ENCODE measurements around the gene LARP6.

The LARP6 gene

GRCh38 chr15:70788114-70789049, 65.6 kb downstream of the LARP6 start:
- Histone ChIP-seq H3K27ac (ENCODE audit: low read length) (no peak overlapping the region), H3K27me3 (ENCODE audit: low read depth, low read length) (no peaks in the 10 kb centered on the region), H3K4me3 (ENCODE audit: low read depth in 1 of 2, low read length in 2 of 2) (no peak overlapping the region), H3K9me3 (ENCODE audit: control insufficient read depth in 1 of 2, low read length in 2 of 2) (no peaks in the 10 kb centered on the region), H3K36me3 (ENCODE audit: control insufficient read depth in 1 of 2, insufficient read depth in 2 of 2, low read length in 2 of 2) (no peaks in the 10 kb centered on the region), H3K4me1 (ENCODE audit: control insufficient read depth in 1 of 2, insufficient read depth in 2 of 2, low read length in 2 of 2) (no peaks in the 10 kb centered on the region)

- Histone ChIP-seq H3K4me1 (ENCODE audit: control insufficient read depth in 1 of 2, insufficient read depth in 2 of 2, low read length in 2 of 2) (no peaks in the 10 kb centered on the region), H3K36me3 (ENCODE audit: control insufficient read depth in 1 of 2, insufficient read depth in 2 of 2, low read length in 2 of 2) (no peaks in the 10 kb centered on the region), H3K27ac (ENCODE audit: low read length) (no peak overlapping the region), H3K4me3 (ENCODE audit: low read depth in 1 of 2, low read length in 2 of 2) (no peak overlapping the region), H3K9me3 (ENCODE audit: control insufficient read depth in 1 of 2, low read length in 2 of 2) (no peaks in the 10 kb centered on the region), H3K27me3 (ENCODE audit: low read depth, low read length) (no peaks in the 10 kb centered on the region)
Observed at GRCh38 chr15:70786996-70787395, 67.0 kb downstream of the LARP6 start.

- H3K36me3 ChIP-seq (ENCODE audit: control insufficient read depth in 1 of 2, insufficient read depth in 2 of 2, low read length in 2 of 2): no peaks in the 10 kb centered on the region
- H3K9me3 ChIP-seq (ENCODE audit: control insufficient read depth in 1 of 2, low read length in 2 of 2): no peaks in the 10 kb centered on the region
- no peak overlapping the region for H3K27ac ChIP-seq (ENCODE audit: low read length)
- H3K27me3 ChIP-seq (ENCODE audit: low read depth, low read length): no peaks in the 10 kb centered on the region
- H3K4me3 ChIP-seq (ENCODE audit: low read depth in 1 of 2, low read length in 2 of 2): no peak overlapping the region
- no peaks in the 10 kb centered on the region for H3K4me1 ChIP-seq (ENCODE audit: control insufficient read depth in 1 of 2, insufficient read depth in 2 of 2, low read length in 2 of 2)
Observed at GRCh38 chr15:70783610-70784022, 70.3 kb downstream of the LARP6 start.

GRCh38 chr15:70783041-70783440, 70.9 kb downstream of the LARP6 start:
- H3K9me3 ChIP-seq (ENCODE audit: control insufficient read depth in 1 of 2, low read length in 2 of 2): no peaks in the 10 kb centered on the region
- H3K4me3 ChIP-seq (ENCODE audit: low read depth in 1 of 2, low read length in 2 of 2): no peak overlapping the region
- no peaks in the 10 kb centered on the region for H3K27me3 ChIP-seq (ENCODE audit: low read depth, low read length)
- H3K36me3 ChIP-seq (ENCODE audit: control insufficient read depth in 1 of 2, insufficient read depth in 2 of 2, low read length in 2 of 2): no peaks in the 10 kb centered on the region
- H3K4me1 ChIP-seq (ENCODE audit: control insufficient read depth in 1 of 2, insufficient read depth in 2 of 2, low read length in 2 of 2): no peaks in the 10 kb centered on the region
- H3K27ac ChIP-seq (ENCODE audit: low read length): no peak overlapping the region

GRCh38 chr15:70781236-70781635, 72.7 kb downstream of the LARP6 start:
- Histone ChIP-seq H3K27me3 (ENCODE audit: low read depth, low read length) (no peaks in the 10 kb centered on the region), H3K36me3 (ENCODE audit: control insufficient read depth in 1 of 2, insufficient read depth in 2 of 2, low read length in 2 of 2) (no peaks in the 10 kb centered on the region), H3K27ac (ENCODE audit: low read length) (no peak overlapping the region), H3K4me1 (ENCODE audit: control insufficient read depth in 1 of 2, insufficient read depth in 2 of 2, low read length in 2 of 2) (no peaks in the 10 kb centered on the region), H3K9me3 (ENCODE audit: control insufficient read depth in 1 of 2, low read length in 2 of 2) (no peaks in the 10 kb centered on the region), H3K4me3 (ENCODE audit: low read depth in 1 of 2, low read length in 2 of 2) (no peak overlapping the region)

All from muscle layer of duodenum (tissue), 2 donors.